ENCODE results near the gene RRP7A.
"Not testable (repeated sequence)": the region's sequence is repeated elsewhere in the genome, so short reads cannot be mapped to it uniquely, and the experiment has no call there.

DNA sequence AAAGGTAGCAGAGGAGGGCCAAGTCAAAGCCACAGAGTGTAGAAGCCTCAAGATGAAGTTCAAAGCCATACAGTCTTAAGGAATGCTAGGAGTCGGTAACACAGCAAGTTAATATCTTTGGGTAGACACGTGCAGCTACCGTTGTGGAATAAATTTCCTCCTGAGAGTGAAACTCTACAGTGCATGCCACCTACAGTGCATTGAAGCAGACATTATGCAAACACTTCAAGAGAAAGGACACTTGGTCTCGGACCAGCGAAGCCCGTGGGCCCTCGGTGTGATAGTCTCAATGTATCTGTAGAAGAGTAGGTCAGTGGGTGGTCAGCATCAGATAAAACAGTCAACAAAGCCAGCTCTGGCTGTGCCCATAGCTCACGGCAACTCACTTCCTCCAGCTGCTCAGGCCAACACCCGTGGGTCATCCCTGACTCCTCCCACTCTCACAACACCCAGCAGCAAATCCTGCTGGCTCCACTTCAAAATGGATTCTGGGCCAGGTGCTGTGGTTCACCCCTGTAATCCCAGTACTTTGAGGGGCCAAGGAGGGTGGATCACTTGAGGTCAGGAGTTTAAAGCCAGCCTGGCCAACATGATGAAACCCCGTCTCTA, 24.0 kb downstream of the RRP7A start:
- TF ChIP-seq, protein P1, sequence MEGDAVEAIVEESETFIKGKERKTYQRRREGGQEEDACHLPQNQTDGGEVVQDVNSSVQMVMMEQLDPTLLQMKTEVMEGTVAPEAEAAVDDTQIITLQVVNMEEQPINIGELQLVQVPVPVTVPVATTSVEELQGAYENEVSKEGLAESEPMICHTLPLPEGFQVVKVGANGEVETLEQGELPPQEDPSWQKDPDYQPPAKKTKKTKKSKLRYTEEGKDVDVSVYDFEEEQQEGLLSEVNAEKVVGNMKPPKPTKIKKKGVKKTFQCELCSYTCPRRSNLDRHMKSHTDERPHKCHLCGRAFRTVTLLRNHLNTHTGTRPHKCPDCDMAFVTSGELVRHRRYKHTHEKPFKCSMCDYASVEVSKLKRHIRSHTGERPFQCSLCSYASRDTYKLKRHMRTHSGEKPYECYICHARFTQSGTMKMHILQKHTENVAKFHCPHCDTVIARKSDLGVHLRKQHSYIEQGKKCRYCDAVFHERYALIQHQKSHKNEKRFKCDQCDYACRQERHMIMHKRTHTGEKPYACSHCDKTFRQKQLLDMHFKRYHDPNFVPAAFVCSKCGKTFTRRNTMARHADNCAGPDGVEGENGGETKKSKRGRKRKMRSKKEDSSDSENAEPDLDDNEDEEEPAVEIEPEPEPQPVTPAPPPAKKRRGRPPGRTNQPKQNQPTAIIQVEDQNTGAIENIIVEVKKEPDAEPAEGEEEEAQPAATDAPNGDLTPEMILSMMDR (IDR thresholded peaks at IDR 0.05), result not testable (repeated sequence)
- not testable (repeated sequence) for TF ChIP-seq POLR2A (IDR thresholded peaks at IDR 0.05)

All from uterus (tissue), 2 donors.